GM18517 (cell line): Measurements from ENCODE around the gene MKKS.

Experiments
- ATAC-seq: cut with Tn5 transposase; IDR thresholded peaks from one replicate; pipeline ENCODE4 v1.9.1; 2021; ENCODE audit warnings: mild to moderate bottlenecking, moderate library complexity; ENCODE audit not compliant: unreplicated experiment

The MKKS gene

DNA sequence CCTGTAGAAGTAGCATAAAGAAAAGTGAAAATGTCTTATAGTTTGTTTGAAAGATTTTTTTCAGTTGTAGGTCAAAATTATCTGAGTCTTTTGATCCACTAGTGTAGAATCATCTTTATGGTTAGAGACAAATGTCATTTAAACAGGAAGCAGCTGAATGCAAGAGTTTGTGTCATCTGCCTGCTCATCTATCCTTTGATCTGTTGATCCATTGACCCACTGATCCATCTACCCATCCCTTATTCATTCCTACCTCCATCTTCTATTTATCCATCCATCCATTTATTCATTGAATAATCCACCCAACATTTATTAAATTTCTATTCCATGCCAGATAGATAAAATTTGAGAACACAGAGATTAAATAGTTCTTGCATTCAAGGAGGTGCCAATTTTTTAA lies 62.6 kb downstream of the MKKS start:
- no peak for ATAC-seq

- ATAC-seq, result no peak
Measured at GRCh38 chr20:10370091-10370887, 63.7 kb downstream of the MKKS start.

DNA sequence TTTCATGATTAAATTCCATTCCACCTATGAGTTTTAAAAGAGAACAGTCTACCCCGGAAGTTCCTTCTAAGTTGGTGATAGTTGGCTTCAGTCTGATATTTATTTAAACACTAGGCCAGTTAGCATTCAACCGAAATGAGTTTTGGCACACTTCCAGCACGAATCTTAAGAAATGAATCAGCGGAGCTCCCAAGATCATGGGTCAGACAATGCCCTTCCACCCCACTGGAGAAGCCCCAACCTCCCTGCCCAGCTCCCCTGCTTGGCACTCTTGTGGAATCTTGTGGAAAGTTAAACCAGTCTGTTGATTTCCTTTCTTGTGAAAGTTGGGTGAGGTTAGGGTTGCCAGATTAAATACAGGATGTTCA lies 64.3 kb downstream of the MKKS start:
- ATAC-seq, result no peak

GRCh38 chr20:10368702-10369041 lies 65.3 kb downstream of the MKKS start:
- no peak for ATAC-seq

- no peak for ATAC-seq
Measured at GRCh38 chr20:10367943-10368701, 65.9 kb downstream of the MKKS start.

GRCh38 chr20:10367693-10367942 lies 66.4 kb downstream of the MKKS start:
- no peak for ATAC-seq

GRCh38 chr20:10366898-10367692 lies 66.9 kb downstream of the MKKS start:
- no peak for ATAC-seq

DNA sequence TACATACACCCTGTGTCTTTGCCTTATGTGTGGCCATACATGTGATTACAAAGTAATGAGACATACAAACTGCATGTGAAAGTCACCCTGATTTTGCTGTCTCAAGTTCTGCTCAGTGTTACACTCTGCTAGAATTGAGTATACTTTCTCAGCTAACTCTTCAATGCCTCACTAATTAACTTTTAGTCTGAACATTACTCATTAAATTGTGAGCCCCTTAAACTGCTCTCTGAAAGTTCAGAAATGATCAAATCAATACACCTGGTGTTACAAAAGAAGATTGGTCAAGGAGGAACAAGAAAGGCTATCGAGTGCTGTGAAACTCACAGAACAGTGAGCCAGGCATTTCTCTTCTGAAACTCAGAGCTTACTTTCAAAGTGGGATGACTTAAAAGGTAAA lies 71.3 kb downstream of the MKKS start:
- ATAC-seq, result no peak

DNA sequence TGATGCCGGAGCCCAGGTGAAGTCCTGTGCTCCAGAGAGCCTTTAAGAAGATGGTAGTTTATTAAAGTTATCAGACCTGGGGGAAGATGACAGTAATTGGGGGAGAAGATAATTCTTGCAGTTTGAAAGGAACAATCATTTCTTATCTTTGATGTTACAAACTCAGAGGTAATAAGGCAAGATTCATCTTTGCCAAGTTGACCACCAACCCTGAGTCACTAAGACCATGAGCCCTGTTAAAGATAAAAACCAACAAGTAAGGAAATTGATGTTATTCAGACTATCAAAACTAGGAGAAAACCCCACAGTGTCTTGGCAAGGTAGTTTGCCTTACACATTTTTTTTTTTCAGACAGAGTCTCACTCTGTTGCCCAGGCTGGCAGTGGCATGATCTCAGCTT lies 73.1 kb downstream of the MKKS start:
- ATAC-seq, result no peak

- ATAC-seq, result no peak
Measured at GRCh38 chr20:10359621-10360040, 74.4 kb downstream of the MKKS start.

GRCh38 chr20:10357974-10358373 lies 76.0 kb downstream of the MKKS start:
- no peak for ATAC-seq

- ATAC-seq, result no peak
Measured at GRCh38 chr20:10357061-10357708, 76.8 kb downstream of the MKKS start.

GRCh38 chr20:10356628-10357027 lies 77.4 kb downstream of the MKKS start:
- ATAC-seq, result no peak

GRCh38 chr20:10352934-10353824 lies 80.8 kb downstream of the MKKS start:
- no peak for ATAC-seq
